Mesenteric fat pad (tissue), 1 donor: ENCODE results near the gene DSCAM. TPM values are rescaled to one million over a fixed set of nuclear protein-coding genes. Genes with fewer than 3 reads are reported as not detected.

ENCODE experiments used
- DNase-seq: peaks from one replicate; pipeline ENCODE4 v3.0.0-alpha.2; 2020; ENCODE audit warnings: low spot score
- total RNA-seq: library from RNA; stranded (reverse); fragmentation: NEBNext Ultra II Directional; extraction: Animal tissue kit (Norgen Biotek cat#: 25700); gene quantifications from one replicate; pipeline ENCODE4 v1.2.1, GENCODE V29; 2021
- donor health status: DM: yes; HTN: yes; CAD: no.

Gene DSCAM
- total RNA-seq, 1 donor from 2014 or later: not detected

GRCh38 chr21:40152476-40152875 is 694.5 kb downstream of the DSCAM start:
- DNase-seq: no peak

GRCh38 chr21:40151611-40152010 is 695.3 kb downstream of the DSCAM start:
- no peak for DNase-seq

GRCh38 chr21:40146216-40146837 is 700.6 kb downstream of the DSCAM start:
- DNase-seq: no peak

DNA sequence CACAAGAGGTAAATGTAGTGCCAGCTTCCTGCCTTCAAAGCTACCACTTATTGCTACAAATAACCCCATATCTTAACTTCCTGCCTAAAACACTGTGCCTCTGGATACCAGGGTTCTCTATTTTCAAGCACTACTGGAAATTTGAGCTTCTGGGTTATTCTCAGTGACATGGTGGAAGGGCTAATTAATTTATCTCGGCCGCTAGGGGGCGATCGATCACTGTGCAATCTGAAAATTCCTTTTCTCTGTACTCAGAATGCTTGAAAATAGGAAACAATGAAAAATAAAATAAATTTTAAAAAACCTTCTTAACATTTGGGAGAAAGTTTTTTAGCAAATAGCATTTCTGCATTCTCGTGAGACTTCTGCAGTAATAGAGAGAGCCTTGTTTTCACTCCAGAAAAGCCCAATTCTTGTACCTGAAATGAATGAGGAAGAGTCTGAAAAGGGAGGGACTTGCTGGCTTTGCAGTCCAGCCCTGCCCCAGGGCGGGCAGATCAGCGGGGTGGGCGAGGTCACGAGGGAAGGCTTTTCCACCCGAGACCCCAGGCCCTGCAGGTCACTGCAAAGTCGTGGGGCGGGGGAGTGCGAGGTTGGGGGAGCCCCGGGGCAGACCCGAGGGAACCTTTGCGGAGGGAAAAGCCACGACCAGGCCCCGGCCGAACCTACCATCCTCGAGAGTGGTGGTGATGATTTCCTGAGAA is 703.0 kb downstream of the DSCAM start:
- no peak for DNase-seq

DNA sequence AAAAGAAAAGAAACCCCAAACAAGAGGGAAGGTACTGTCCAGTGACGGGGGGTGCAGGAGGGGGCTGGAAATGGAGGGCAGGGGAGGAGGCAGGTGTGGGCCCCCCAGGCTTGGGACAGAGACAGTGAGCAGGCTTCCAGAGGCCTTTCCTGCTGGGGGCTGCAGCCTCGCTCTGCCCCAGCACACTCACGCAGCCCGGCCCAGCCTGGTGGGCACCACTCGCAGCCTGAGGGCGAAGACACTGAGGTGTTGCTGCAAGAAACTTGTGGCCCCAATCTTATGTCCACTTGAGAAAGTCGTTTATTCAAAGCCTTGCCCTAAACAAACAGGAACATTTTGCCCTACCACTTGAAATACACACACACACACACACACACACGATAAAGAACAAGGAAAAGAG is 705.3 kb downstream of the DSCAM start:
- DNase-seq: no peak

DNA sequence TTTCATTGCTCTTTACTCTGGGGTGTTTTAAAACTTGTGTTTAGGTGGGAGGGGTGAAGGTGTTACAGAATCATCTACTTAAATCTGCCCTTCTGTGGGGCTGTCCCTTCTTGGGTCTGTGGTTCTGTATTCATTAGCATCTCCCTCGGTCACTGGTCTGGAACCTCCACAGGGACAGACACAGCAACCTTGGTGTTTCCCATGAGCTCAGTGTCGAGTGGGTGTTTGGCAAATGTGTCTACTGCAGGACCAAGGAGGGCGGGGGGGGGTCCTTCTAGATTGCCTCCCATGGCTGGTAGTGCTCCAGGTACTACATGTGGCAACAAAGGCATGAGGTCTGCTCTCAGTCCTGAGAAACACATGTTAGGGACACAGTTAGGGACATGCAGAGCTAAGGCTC is 706.3 kb downstream of the DSCAM start:
- DNase-seq: no peak

DNA sequence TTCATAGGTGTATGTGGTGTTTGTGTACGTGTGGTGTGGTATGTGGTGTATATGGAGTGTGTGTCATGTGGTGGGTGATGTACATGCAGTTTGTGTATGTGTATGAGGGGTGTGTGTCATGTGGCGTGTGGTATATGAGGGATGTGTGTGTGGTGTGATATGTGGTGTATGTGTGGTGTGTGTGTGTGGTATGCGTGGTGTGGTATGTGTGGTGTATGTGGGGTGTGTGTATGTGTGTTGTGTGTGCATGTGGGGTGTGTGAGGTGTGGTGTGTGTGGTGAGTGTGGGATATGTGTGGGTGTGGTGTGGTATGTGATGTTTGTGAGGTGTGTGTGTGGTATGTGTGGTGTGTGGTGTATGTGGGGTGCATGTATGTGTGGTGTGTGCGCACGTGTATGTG is 707.3 kb downstream of the DSCAM start:
- DNase-seq: no peak

DNA sequence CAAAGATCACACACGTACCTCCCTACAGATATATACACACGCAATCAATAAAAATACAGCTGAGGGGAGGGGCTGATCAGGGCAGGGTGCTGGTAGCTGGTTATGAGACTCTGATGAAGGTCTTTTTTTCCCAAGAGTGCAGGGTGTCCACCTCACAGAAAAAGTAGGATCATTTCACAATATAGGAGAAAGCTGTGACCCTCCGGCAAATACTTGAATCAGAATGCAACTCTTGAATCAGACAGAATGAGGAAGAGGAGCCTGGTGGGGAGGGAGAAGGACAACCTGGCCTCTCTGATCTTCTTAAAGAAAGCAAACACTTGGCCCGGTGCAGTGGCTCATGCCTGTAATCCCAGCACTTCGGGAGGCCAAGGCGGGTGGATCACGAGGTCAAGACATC is 710.4 kb downstream of the DSCAM start:
- DNase-seq: no peak

- no peak for DNase-seq
These were observed 712.0 kb downstream of the DSCAM start for GRCh38 chr21:40134731-40135492.

GRCh38 chr21:40130476-40130875 is 716.5 kb downstream of the DSCAM start:
- DNase-seq: no peak

- DNase-seq: no peak
These were observed 717.1 kb downstream of the DSCAM start for GRCh38 chr21:40129809-40130208.

- DNase-seq: no peak
These were observed 718.1 kb downstream of the DSCAM start for GRCh38 chr21:40128891-40129290.

- no peak for DNase-seq
These were observed 725.9 kb downstream of the DSCAM start for GRCh38 chr21:40120940-40121575.

DNA sequence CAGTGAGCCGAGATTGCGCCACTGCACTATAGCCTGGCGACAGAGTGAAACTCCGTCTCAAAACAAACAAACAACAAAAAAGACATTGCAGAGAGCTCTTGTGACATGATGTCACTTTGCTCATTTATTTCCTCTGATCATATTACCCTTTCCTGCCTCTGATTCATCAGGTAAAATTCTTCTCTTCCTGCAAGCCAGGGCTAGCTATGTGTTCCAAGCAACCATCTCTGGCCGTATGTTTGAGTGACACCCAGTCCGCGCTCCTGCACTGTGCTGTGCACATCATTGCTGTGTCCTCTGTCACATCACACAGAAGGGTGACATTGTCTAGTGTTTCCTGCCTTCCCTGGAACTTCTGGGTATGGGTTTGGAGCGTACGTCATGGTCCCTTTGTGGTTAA is 728.4 kb downstream of the DSCAM start:
- no peak for DNase-seq

DNA sequence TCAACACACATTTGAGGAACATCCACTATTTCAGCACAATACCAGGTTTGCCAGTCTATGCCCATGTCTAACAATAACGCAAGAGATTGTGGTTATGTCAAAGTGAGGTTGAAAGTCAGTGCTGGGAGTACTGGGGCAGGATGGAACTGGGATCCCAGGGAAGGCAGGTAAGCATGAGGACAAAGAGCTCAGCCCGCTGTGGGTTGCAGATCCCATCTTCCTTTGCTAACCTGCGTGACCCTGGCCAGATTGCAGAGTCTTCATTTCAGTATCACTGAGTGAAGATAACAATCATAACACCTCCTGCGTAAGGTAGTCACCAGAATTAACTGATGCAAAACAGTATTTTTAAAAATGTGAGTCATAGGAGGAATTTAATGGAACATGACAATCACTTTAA is 729.7 kb downstream of the DSCAM start:
- DNase-seq: no peak

DNA sequence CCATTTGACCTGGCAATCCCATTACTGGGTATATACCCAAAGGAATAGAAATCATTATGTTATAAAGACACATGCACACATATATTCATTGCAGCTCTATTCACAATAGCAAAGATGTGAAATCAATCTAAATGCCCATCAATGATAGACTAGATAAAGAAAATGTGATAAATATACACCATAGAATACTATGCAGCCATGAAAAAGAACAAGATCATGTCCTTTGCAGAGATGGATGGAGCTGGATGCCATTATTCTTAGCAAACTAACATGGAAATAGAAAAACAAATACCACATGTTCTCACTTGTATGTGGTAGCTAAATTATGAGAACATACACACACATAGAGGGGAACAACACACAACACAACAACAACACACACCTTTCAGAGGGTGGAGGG is 731.2 kb downstream of the DSCAM start:
- no peak for DNase-seq

DNA sequence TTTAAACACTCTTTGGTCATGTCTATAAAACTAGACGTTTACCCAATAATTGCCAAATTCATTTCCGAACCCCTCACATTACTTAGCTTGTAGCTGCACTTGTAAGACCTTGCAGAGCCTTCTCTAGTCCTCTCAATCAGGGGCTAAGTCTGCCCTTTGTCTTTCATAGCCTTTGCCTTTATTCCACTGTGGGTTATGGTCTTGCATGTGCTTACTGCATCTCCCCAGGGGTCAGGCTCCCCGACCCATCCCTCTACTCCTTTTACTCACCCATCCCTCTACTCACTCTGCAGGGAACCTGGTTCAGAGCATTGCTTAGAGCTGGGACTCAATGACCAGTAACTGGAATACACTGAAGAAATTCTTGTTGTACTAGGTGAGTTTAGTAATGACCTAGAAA is 744.3 kb downstream of the DSCAM start:
- no peak for DNase-seq

GRCh38 chr21:40099809-40100208 is 747.1 kb downstream of the DSCAM start:
- DNase-seq: no peak

GRCh38 chr21:40095477-40095876 is 751.5 kb downstream of the DSCAM start:
- DNase-seq: no peak

GRCh38 chr21:40080385-40080784 is 766.6 kb downstream of the DSCAM start:
- no peak for DNase-seq

DNA sequence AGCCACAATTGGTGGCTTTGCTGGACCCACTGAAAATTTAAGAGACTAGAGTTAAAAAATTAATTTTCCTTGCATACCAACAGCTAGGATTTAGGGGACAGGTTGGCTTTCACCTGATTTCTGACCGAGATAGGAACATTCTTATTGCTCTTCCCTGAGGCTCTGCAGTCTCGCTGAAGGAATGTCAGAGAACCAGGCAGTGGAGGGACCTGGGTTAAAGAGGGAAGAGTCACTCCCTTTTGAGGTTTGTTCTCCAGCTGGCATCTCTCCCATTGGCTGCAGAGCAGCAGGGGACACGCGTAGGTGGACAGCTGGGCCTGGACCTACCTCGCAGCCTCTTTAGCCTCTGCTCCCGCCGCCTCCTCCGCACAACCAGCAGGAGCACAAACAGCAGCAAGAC is 772.2 kb downstream of the DSCAM start:
- no peak for DNase-seq

DNA sequence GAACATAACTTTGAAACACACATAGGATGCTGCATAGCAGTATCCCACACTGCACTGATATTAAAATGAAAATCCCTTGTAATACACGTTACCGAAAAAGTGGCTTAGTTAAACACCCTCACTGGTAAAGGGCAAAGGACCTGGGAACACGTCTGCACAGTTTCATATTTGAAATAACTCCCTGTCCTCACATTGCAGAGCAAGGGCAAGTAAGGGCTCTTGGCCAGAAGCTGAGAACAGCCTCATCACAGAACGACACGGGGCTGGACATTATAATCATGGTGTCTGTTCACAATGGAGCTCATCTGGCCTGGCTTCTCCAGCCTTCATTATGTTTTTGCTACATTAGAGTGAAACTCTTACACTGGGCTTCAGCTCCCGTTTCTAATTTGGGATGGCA is 772.8 kb downstream of the DSCAM start:
- DNase-seq: no peak
